Hippocampal formation (tissue), 2 donors: ENCODE data around the gene OTOS.
A peak's percentile ranks its signal among the peaks of the same experiment; 100 is the strongest.

Experiments used
- DNase-seq, 2 donors: peaks; one replicate each; lab custom pipeline; 2025; lab: John Stamatoyannopoulos, UW

OTOS gene

DNA sequence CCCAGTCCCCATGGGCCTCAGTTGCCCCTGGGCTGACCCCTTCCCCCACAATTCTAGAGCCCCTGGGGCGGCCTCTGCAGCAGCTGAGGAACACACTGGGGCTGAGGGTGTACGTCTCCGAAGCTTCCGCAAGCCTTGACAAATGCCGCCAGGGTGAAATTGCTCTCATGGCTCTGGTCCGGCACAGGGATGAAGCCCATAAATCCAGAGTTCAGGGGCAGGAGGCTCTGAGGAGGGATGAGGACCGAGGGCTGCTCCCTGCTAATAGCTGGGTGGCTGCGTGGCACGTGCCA, 27.1 kb upstream of the OTOS start:
- DNase-seq = no peak

DNA sequence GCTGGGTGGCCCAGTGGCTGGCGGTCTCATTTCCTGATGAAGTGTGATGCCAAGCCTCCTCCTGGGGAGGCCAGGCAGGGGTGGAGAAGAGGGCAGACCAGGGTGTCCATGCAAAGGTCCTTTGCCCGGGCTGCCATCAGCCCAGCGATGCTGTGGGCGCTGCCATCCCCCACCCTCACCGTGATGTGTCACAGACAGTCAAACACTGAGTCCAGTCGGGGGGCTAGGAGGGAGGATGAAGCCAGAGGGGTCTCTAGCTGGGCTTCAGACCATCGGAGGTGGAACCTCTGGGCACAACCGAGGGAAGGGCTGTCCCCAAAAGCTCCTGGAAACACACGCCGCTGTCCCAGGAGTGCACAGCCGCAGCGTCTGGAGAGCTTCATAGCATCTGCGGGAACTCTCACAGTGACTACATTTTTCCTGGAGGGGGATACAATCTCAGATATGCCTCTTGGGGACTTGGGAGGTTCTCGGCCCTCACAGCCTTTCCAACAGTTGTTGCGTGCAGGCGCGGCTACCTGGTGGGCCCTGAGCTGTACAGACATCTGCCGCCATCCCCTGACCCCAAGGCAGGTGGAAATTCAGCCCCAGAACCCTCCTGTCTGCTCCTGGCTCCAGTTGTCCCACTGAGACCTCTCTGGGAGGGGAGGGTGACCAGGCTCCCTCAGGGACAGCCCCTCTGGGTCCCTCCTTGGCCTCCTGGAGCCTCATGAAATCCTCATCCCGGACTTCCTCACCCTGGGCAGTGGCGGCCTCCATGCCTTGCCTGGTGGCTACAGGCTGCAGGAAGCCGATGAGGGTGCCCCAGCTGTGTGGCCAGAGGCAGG, 26.5 kb upstream of the OTOS start:
- no peak for DNase-seq

DNA sequence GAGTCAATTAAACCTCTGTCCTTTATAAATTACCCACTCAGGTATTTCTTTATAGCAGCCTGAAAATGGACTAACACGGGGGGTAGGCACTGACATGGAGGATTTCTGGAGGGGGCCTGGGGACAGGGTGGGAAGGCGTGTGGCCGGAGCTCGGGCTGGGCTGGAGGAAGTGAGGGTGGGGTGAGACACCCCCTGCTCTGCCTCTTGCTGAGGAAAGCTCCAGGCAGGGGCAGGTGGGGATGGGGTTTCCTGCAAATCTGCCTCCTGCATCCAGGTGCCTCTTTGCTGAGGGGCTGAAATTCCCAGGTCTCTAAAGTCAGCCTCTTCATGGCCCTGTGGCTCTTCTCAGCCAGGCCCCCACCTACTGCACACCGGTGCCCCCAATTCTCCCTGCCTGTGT, 25.7 kb upstream of the OTOS start:
- no peak for DNase-seq

DNA sequence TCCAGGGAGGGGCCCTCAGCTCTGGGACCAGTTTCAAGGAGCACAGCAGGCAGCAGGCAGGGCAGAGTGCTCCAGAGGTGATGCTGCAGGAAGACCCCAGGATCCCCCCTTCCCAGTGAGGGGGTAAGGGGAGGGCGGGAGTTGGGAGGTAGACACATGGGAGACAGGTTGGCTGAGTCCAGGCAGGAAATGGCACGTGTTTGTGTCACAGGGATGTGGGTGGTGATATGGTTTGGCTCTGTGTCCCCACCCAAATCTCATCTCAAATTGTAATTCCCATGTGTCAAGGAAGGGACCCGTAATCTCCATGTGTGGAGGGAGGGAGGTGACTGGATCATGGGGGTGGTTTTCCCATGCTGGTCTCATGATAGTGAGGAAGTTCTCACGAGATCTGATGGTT, 25.2 kb upstream of the OTOS start:
- no peak for DNase-seq

DNA sequence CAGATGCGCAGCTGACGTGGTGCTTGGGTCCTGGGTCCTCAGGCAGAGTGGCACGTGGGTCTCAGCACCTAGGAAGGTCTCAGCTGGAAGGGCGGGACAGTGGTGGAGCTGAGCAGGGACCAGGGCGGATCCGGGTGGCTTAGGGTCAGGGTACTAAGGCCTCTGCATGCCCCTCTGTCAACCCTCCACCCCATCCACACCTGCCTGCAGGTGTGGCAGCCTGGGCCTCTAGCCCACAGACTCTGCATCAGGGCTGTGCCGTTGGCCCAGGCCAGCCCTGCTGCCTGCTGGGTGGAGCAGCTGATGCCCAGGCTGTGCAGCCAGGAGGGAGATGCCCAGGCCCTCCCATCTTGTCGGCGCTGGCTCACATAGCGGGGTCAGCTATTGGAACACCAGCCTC, 24.6 kb upstream of the OTOS start:
- DNase-seq = no peak

DNA sequence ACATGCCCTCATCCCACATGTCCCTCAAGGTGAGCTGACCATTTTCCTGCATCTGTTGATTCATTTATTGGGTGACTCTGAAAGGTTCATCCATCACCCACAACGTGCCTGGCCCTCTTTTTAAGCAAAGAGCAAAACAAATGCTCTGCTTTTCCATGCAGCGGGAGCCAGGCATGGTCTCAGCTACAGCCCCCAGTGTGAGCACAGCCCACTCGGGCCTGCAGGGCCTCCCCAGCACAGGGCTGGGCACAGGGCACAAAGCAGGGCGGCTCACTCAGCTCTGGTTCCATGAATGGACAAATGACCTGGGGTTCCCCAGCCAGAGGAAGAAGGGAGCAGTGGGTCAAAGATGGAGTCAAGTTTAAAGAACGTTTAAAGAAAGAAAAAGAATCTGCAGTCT, 24.1 kb upstream of the OTOS start:
- DNase-seq = no peak

DNA sequence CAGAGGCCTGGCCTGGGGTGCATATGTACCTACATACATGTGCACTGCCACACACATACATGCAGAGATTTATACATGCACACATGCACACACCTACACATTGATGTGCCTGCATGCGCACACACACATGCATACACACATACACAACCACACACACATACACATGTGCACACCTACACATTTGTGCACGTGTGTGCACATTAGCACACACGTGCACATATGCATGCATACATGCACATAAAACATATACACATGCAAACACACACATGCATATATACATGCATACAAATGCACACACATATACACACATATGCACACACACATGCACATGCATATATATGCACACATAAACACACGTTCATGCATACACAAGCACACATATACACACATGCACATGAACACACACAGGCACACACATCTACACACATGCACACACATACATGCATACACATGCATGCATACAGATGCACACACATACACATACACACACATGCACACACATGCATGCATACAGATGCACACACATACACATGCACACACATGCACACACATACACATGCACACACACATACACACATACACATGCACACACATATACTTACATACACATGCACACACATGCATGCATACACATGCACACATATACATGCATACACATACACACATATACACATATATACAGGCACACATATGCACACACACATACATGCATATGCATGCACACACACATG, 23.6 kb upstream of the OTOS start:
- no peak for DNase-seq

DNA sequence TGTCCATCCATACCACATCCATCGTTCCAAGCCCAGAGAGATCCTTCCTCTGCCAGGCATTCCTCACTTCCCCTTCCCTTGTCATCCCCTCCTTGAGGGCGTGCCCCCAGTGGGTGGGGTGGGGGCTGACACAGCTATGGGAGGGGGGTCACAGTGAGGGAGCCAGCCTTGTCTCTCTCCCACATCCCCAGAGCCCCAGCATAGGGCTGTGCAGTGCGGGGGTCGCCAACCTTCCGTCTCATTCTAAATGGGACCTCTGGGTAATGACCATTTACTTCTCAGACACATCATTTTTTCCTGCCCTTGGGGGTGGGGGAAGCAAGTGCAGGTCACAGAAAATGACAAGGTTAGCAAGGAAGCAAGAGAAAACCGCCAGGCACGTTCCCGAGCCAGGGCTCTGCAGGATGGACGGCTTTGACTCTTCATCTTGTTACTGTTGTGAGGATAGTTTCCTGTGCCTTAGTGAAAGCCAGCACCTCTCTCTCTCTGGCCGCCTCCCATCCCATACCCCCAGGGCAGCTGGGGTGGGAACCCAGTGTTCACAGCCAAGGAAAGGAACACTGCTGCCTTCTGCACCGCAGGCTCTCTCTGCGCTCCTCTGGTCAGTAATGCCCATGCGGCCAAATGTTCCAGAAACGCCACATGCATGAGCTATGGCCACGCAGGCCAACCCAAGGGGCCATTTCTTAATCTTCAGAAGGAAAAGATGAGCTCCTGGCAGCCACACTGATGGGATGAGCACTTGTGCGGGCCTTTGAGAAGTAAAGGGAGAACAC, 22.7 kb upstream of the OTOS start:
- DNase-seq = no peak

DNA sequence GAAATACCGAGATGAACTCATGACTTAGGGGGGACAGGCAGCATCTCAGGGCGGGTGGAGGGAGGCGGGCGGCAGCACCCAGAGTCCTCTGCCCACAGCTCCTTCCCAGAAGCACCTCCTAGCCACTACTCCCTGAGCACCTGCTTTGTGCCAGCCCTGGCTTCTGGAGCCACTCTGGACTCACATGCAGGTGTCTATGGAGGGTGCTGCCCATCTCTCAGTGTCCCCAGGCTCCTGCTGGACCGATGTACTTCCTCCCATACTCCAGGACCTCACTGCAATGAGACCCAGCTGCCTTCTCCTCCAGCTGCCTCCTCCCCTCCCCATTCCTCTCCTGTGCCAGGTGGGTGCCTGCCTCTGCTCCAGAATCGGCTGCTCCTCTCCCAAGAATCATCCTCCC, 22.1 kb upstream of the OTOS start:
- no peak for DNase-seq

DNA sequence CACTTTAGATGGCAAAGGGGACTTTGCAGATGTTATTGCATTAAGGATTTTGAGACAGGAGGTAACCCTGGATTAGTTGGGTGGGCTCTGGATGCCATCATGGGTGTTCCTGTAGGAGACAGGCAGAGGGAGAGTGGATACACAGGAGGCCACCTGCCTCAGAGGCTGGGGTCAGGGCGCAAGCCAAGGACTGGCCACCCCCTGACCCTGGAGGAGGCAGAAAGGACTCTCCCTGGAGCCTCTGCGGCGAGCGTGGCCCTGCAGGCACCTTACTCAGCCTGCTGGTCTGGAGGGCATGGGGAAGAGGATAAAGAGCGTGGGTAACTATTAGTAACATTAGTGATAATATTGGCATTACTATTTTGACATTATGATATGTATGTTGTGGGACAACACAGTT, 21.6 kb upstream of the OTOS start:
- no peak for DNase-seq

DNA sequence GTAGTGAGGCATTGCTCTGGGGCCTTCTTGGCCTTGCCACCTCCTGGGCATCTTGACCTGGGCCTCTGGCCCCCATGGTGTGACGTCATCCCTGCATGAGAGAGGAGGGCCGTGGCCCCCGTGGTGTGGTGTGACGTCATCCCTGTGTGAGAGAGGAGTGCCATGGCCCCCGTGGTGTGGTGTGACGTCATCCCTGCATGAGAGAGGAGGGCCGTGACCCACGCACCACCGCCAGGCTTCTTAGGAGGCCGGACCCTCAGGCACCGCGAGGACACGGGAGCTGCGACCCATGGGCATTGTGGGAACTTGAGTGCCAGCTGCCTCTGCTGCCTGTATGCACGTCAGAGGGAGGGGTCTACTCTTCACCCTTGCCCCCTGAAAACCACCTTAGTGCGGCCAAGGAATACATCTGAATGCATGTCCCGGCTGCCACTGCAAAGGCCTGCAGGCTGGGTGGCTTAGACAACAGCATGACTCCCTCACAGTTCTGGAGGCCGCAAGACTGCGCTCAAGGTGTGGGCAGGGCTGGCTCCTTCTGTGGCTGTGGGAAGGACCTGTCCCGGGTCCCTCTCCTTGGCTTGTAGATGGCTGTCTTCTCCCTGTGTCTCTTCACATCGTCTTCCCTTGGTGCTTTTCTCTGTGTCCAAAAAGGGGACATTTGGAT, 20.8 kb upstream of the OTOS start:
- no peak for DNase-seq

DNA sequence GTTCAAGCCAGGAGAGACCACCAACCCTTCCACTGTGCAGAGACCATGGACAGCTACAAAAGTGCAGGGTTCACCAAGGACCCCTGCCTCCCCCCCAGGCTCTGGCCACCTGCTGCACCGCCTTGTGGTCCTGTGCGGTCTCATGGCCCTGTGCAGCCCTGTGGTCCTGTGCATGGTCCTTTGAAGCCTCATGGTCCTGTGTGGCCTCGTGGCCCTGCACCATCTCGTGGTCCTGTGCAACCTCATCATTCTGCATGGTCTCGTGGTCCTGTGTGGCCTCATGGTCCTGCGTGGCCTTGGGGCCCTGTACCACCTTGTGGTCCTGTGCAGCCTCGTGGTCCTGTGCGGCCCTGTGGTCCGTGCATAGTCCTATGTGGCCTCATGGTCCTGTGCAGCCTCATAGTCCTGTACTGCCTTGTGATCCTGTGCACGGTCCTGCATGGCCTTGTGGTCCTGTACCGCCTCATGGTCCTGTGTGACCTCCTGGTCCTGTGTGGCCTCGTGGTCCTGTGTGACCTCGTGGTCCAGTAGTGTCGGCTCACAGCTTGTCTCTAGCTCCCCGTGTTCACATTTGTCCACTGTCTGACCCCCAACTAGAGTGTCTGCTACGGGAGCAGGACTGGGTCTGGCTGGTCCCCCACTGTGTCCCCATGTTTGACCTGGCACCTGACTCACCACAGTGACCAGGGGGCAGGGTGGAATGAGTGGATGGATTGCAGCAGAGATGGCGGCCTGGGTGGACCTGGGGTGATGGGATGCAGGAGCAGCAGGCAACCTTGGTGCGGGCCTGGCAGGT, 20.0 kb upstream of the OTOS start:
- no peak for DNase-seq

DNA sequence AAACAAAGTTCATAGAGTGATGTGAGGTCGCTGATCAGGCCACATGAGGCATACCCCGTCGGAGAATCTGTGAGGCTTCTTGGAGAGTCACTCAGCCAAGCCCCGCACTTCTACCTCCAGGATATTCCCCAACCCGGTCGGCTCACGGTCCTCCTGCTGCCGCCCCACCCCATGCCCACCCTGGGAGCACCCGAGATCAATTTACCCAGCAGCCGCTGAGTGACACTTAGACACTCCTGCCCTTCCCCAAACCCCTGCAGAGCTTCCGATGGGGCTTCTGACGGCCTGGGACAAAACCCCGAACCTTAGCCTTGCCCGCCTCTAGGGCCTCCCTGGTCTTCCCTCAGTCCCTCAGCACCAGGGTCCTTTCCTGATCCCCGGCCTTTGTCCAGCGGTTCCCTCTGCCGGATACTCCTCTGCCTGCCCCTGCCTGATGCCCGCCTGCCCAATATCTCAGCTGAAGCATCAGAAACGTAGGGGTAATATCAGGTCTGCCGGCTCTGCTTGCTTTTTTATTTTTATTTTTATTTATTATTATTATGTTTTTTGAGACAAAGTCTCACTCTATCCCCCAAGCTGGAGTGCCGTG, 18.9 kb upstream of the OTOS start:
- DNase-seq = no peak

DNA sequence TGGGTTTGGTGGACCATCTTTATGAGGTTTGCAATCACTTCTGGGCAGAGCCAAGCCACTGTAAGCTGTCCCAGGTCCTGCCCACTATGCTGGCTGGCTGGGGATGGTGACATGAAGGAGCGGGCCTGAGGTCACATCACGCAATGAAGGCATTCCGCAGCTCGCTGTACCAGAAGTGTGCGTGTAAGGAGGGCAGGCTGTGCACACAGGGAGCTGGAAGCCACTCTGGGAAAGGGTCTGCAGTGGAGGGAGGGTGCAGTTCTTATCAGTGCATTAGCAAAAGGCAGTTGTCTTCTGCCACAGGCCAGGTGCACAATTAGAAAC, 16.7 kb upstream of the OTOS start:
- no peak for DNase-seq

DNA sequence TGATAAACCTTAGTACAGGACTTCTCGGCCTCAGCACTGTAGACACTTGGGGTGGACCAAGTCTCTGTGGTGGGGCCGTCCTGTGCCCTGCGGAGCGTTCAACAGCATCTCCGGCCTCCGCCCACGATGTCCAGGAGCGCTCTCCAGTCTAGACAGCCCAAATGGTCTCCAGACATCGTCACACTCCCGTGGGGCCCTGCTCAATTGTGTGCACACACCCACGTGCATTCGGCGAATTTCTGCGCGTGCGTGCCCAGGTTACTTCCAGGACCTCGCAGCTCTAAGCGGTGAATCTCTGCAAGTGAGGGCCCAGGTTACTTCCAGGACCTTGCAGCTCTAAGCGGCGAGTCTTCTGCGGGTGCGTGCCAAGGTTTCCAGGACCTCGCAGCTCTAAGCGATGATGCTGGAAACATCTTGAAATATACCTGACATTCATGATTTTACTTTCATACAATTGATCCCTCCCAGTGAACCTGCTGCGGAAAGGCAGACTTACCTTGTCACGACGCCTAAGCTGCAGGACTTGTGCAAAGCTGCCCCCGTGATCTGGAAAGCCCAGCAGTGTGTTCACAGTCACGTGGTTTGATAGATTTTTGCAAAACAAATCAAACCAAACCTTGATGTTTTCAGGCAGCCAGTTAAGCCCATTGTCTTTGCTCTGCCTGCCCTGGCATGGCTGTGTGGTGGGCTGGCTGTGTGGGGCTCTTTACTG, 16.1 kb upstream of the OTOS start:
- DNase-seq = no peak

DNA sequence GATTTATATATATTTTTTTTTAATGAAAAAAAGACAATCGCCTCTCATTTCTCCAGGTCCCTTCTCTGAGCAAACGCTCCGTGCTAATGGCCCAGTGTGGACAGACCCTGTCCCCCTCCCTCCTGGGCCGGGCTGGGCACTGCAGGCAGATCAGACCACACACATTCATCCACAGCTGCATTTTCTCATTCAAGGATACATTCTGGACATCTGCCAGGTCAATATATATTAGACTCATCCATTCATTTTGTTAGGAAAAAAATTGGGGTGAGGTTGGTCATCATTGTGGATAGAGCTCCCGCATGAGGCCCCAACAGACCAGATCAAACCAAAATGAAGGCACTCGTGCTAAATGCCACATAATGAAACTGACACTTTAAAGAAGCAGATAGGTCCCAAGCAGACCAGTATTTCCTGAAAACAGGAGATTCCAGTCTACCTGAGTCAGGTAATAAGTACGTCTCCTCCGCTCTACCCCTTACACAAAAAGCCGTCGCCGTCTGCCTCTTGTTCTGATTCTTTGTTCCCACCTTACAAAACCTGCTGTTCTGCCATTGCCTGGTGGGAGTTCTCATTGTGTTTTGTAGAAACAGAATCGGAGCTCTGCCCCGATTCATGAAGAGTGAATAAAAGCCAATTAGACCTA, 15.4 kb upstream of the OTOS start:
- DNase-seq = no peak

DNA sequence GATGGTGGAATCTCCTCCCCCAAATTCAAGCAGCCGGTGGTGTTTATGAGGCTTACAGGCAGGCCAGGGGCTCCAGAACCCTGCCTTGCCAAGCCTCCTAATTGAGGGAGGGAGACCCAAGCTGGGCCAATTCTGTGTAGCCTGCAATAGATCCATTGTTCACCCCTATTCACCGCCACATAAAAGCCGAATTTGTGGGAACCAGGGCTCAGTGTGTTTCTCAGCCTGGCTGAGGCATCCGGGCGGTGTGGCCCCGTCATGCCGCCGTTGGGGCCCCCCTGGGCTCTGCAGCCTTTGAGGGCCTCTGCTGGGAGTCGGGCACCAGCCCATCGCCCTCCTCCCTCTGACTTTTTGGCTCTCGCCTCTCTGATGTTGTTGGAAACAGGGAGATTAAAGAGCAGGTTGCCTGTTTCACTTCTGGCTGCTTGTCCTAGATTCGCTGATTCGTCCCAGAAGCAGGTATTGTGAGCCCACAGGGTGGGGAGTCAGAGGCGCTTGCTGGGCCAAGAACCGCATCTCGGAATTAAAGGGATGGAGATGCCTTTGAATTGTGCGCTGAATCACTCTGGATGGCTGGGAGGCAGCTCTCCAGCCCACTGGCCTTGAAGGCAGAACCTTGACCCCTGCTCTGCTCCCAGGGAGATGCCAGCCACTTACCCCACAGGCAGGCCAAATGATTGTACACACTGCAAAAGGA, 14.7 kb upstream of the OTOS start:
- DNase-seq = peak; percentile 21 to 43

DNA sequence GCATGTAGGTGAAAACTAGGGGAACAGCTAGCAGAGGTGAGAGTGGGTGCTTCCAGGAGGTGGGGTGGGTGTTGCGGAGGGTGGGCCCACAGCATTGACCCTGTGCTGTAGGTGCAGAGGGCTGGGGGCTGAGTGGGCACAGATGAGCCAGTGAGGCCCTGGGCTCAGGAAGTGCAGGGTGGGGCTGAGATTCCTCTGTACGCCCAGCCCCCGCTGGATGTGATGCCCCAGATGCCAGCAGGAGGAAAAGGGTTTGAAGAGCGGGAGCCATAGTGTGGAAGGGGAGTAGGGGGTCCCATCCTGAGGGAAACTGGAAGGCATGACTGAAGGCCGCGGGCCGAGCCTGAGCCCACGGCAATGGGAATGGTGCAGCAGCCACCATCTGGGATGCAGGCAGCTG, 14.1 kb upstream of the OTOS start:
- no peak for DNase-seq

DNA sequence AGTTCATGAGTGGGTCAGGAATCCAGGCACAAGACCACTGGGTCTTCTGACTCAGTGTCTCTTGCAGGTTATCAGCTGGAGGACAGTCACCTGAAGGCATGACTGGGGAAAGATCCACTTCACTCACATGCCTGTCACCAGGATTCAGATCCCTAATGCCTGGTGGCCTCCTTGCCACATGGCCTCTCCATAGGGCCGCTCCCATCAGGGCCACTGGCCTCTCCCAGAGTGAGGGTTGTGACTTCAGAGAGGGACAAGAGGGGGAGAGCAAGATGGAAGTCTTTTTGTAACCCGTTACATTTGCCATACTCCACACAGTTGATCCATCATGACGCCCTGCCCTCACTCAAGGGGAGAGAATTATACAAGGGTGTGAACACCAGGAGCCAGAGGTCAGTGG, 13.0 kb upstream of the OTOS start:
- DNase-seq = no peak
